ENCODE measurements around the gene PDE4D.

The PDE4D gene

DNA sequence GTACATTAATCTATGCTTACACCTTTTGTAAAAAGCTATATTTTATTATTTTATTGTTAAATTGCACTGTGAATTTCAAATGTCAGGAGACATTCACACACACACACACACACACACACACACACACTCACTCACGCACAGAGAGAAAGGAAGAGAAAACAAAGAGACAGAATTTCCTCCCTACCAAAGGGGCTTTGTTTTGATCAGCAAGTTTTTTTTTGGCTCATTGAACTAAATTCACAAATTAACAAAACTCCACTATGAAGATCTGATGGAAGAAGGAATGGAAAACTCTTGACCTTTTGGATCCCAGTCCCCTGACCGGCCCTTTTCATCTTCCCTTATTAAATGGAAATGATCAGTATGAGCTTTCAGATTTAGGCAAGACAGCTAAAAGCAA lies 161.2 kb downstream of the PDE4D start:
- no peak for DNase-seq

DNA sequence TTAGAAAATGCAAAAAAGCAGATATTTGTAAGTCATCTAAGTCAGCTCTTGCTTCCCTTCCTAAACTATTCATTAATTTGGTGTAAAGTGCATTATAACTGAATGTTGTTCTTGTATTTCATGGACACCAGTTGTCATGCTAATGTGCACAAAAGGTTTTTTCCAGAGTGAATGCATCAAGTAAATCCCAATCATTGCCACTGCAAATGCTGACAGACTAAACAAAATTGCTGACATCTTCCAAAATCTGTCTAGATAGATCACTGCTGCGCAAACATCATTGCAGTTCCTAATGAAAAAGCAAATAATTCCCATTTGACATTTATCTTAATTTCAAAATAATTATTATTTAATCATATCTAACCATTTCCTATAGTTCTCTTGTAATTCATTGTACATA lies 161.7 kb downstream of the PDE4D start:
- no peak for DNase-seq

GRCh38 chr5:59729820-59730219 lies 163.7 kb downstream of the PDE4D start:
- no peak for DNase-seq

GRCh38 chr5:59729357-59729756 lies 164.2 kb downstream of the PDE4D start:
- no peak for DNase-seq

DNA sequence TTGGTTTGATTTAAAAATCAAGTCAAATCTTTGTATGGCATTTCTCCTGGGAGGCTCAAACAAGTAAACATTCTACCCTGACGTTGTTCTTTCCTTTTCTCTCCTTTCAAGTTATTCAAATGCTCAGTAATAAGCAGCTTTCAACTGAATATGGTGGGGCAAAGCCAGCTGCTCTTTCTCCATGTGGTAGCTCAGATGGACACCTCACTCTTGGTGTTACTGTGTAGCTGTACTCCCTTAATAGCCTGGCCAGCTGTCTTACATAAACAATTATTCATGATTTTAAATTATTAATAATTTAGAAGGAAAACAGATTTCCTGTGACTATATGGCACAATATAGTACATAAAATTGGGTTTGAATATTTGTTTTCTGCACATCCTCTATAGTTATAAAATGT lies 165.2 kb downstream of the PDE4D start:
- no peak for DNase-seq

DNA sequence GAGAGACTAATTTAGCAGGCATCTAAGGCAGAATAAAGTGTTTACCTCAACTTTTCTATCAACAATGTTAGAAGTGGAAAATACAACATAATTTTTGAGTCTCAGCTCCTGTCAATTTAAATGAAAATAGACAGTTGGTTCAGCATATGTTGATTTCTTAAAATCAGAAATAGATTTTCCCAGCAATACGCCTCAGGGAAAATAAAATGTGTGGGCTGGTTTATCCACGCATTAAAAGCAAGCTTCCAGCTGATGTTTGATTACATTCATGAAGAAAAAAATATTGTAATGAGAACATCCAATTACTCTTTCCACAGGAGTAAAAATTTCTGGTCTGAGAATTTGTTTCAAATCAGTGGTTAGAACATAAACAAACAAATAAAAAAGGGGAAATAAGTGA lies 166.3 kb downstream of the PDE4D start:
- DNase-seq = no peak

DNA sequence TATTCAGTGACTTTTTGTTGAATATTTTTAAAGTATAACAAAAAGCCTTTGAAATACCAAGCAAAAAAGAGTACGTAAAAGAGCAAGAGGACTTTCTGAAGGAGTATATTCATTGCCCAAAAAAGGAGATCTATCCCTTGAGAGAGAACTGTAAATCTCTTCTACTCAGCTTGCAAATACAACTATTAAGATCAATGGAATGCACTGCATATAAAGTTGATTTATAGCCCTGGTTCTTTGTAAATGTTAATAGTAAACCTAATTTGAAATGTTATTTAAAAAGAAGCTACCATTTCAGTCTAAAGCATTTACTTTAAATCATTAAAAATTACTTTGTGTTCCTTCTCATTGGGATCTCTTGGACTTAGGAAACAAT lies 168.1 kb downstream of the PDE4D start:
- DNase-seq = no peak

- peak; percentile 16 for DNase-seq
These were observed 168.8 kb downstream of the PDE4D start for GRCh38 chr5:59724482-59725391.

DNA sequence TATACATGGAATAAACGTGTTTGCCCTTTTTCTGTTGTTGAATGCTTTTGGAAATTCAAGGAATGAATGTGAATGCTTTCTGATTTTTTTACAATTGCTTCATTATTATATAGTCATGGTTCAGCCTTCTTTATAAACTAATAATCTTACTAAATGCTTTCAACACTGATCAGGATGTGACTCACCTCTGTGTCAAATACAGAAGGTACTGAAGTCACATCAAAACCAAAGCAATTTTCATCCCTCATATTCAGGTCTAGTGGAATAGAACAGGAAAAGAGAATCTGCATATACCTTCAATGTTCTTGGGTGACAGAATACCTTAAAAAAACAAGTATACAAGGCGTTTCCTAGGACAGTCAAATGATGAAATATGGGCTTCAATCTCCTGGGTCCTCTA lies 170.7 kb downstream of the PDE4D start:
- no peak for DNase-seq

DNA sequence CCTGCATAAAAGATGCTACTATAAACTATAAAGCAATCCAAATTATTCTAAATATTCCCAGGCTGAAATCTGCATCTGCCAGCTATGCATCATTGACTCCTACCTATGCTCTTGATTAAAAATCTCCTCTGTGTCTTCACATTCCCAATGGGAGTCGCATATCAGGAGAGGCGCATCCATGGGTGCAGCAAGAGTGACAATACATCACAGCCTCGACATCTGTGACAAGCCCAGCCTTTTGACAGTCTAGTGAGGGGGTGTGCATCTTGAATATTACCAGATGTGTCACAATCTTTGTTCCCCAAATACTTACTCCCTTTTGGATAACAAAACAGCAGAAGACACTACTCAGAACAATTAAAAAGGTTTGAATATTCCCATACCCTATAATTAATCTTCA lies 171.8 kb downstream of the PDE4D start:
- DNase-seq = no peak

- no peak for DNase-seq
These were observed 173.5 kb downstream of the PDE4D start for GRCh38 chr5:59720063-59720462.

DNA sequence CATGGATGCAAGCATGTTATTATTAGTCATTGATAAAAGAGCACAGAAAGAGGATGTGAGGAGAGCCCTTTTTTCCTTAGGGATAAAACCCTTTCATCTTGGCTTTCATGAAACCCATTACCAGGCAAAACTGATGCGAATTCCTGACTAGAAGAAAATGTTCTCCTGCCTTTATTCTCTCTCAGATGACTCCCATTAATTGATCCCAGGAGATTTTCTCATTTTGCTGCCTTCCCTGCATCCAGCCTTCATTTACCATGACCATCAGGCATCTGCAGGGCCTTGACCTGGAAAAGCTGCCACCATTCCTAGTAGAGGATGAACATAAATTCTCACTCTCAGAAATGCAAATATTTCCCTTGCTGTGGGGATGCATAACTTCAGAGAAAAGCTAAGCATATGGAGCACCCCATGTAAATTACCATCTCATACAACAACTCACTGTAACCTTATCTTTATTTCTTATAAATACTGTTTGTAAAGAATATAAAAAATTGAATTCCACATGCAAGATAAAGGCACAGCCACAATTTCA lies 176.5 kb downstream of the PDE4D start:
- DNase-seq = no peak

DNA sequence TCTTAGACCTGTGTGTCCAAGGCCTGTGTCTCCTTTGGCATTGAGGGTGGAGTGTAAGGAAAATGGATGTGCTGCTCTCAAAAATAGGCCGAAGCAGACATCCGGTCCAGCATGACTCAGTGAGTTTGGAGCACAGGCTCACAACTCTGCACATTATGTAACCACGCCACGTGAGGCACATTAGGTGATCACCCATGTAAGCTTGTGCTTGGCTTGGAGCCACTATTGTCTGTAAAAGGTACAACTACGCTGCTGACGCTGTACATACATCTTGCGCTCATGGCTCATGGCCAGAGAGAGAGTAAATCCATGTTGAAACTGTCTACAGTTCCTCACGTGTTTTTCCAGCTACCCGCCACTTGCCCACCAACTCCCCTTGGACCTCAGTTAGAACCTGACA lies 177.5 kb downstream of the PDE4D start:
- no peak for DNase-seq

GRCh38 chr5:59715228-59715627 lies 178.3 kb downstream of the PDE4D start:
- DNase-seq = no peak

DNA sequence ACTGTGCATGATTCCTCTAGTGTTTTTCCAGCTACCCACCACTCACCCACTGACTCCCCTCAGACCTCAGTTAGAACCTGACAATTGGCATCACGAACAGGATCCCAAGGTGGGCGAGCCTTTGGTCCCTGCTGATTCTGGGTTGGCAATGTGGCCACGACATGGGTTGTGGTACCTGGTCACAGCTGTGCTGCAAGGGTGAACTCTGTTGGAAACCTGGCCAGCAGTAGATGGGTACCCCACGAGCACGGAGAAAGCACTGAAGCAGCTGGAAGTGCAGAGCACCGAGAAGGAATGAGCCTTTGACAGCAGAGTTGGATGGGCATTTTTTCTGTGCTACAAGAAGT lies 180.1 kb downstream of the PDE4D start:
- DNase-seq = no peak

GRCh38 chr5:59712836-59713497 lies 180.6 kb downstream of the PDE4D start:
- DNase-seq = no peak

DNA sequence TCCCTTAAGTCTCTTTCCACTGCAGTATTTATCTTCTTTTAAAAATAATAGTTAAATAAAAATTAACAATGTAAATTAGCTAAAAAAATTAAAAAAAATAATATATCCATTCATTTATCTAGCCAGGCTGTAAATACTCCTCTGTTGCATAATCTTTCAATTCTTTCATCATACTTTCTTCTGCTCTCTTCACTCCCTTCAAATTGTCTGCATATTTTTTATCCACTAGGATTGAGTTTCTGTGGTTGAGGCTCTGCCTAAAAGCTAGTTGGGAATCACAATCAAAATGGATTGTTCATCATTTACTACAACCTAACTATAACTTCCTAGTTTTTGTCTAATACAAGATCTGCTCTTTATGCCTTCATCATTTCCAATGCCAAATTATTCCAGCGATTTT lies 182.2 kb downstream of the PDE4D start:
- DNase-seq = no peak

DNA sequence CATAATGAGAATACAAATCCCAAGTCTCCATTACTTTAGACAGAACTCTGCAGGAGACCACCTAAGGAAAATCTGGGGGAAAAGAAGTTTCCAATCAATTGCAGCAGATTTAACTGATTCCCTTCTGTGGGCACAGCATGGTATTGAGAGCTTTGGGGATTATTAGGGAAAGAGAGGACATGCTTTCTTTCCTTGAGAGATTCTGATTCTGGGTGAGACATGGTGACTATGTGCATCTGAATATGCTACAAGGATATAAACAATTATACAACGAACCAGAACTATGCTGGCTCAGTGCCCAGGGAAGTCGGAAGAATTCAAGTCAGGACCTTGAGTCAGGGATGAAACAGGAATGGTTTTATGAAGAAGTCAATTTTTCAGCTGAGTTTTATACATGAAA lies 183.7 kb downstream of the PDE4D start:
- no peak for DNase-seq

GRCh38 chr5:59709346-59709821 lies 184.1 kb downstream of the PDE4D start:
- no peak for DNase-seq

DNA sequence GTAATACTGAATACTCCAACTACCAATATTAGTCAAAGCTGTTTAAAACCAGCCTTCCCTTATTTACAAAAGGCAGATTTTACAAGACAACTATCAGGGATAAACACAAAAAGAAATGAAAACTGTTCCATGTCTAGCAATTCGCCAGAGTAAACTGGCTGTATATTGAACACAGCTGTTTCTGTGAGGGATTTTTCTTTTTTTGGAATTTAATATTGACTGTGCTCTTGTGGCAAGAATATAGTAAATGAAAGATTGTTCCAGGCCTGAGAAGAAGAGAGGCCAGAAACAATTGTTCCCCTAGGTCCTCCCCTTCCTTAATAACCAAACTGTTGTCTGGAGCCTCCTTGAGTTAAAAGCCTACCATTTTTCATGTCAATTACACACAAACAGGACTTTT lies 188.6 kb downstream of the PDE4D start:
- peak; percentile 65 for DNase-seq

GRCh38 chr5:59703789-59704188 lies 189.7 kb downstream of the PDE4D start:
- DNase-seq = no peak

- peak; percentile 50 for DNase-seq
These were observed 195.0 kb downstream of the PDE4D start for GRCh38 chr5:59698207-59699178.

- no peak for DNase-seq
These were observed 199.1 kb downstream of the PDE4D start for GRCh38 chr5:59694411-59694810.

Data from NCI-H2227 treated with DMSO at 0.1 percent for 48 hours (cell line).